HepG2 (cell line): ENCODE measurements around the gene NOVA2. TPM values are rescaled to one million over a fixed set of nuclear protein-coding genes. Genes with fewer than 3 reads are reported as not detected.

Experiments used
- AKNA ChIP-seq: sonication (generic); formaldehyde crosslinking; IDR thresholded peaks from 2 replicates; pipeline ENCODE4 v1.4.0; 2020; ENCODE audit warnings: missing genetic modification reagents, borderline replicate concordance
- DNMT1 ChIP-seq: sonication (generic); formaldehyde crosslinking; IDR thresholded peaks from 2 replicates; pipeline ENCODE4 v1.5.1; 2020; ENCODE audit warnings: mild to moderate bottlenecking, missing genetic modification reagents
- GZF1 ChIP-seq: sonication (generic); formaldehyde crosslinking; IDR thresholded peaks from 2 replicates; pipeline ENCODE4 v1.5.1; 2020; ENCODE audit warnings: mild to moderate bottlenecking, missing genetic modification reagents
- PAXIP1 ChIP-seq: sonication (generic); formaldehyde crosslinking; conservative IDR thresholded peaks from 2 replicates; pipeline ENCODE4 v1.4.0; 2020; ENCODE audit warnings: mild to moderate bottlenecking, missing genetic modification reagents, moderate library complexity
- PRDM15 ChIP-seq: sonication (generic); formaldehyde crosslinking; IDR thresholded peaks from 2 replicates; pipeline ENCODE4 v1.4.0; 2020; ENCODE audit warnings: missing genetic modification reagents
- ZBTB34 ChIP-seq: sonication (generic); formaldehyde crosslinking; IDR thresholded peaks from 2 replicates; pipeline ENCODE4 v1.8.0; 2022; ENCODE audit warnings: mild to moderate bottlenecking, missing genetic modification reagents
- ZNF18 ChIP-seq: sonication (generic); formaldehyde crosslinking; IDR thresholded peaks from 2 replicates; pipeline ENCODE4 v1.8.0; 2022; ENCODE audit warnings: mild to moderate bottlenecking, missing genetic modification reagents; ENCODE audit not compliant: insufficient replicate concordance
- ZNF441 ChIP-seq: sonication (generic); formaldehyde crosslinking; IDR thresholded peaks from 2 replicates; pipeline ENCODE4 v1.7.0; 2021; ENCODE audit warnings: missing genetic modification reagents, borderline replicate concordance
- ZNF589 ChIP-seq: sonication (generic); formaldehyde crosslinking; conservative IDR thresholded peaks from 2 replicates; pipeline ENCODE4 v1.8.0; 2022; ENCODE audit warnings: mild to moderate bottlenecking, moderate library complexity, missing genetic modification reagents
- ZNF737 ChIP-seq: sonication (generic); formaldehyde crosslinking; IDR thresholded peaks from 2 replicates; pipeline ENCODE4 v1.5.0; 2020; ENCODE audit warnings: missing genetic modification reagents, mild to moderate bottlenecking, borderline replicate concordance
- ZNF746 ChIP-seq: sonication (generic); formaldehyde crosslinking; IDR thresholded peaks from 2 replicates; pipeline ENCODE4 v1.8.0; 2022; ENCODE audit warnings: mild to moderate bottlenecking, missing genetic modification reagents
- polyA plus RNA-seq, 8 experiments: library from polyadenylated mRNA; depleted of rRNA in 3 of 8; stranded (reverse) in 7 of 8; unstranded in 1 of 8; fragments of >200 nt; fragmentation: Illumina TruSeq in 4 of 8; extraction: Trizol in 4 of 8; gene quantifications; 2 replicates each; pipeline versions ENCODE4 v1.2.1 to v1.2.3, GENCODE V29; 2011 to 2016; ENCODE audit warnings: low read depth in 4 of 8, missing spikeins in 1 of 8, mixed read lengths in 1 of 8; ENCODE audit not compliant: insufficient read depth in 1 of 8
- total RNA-seq, 5 experiments: library from RNA; depleted of rRNA; stranded (reverse); fragments of >200 nt; fragmentation: Illumina TruSeq; extraction: Trizol; gene quantifications; 2 replicates each; pipeline ENCODE4 v1.2.3, GENCODE V29; 2016; ENCODE audit warnings: low read depth in 1 of 5

The NOVA2 gene
- total and polyA plus RNA-seq, 2 of the 13 experiments (the other 11 are each of a cell fraction or from before 2014, with no cell fraction given): not detected

- TF ChIP-seq ZBTB34 (CRISPR knock-in tag) (no peak), ZNF441 (CRISPR knock-in tag) (0 out of 2 replicates have a peak, but pooled peaks have one; percentile 33), PRDM15 (CRISPR knock-in tag) (no peak), GZF1 (no peak), ZNF737 (CRISPR knock-in tag) (no peak), PAXIP1 (CRISPR knock-in tag) (no peak), ZNF746 (CRISPR knock-in tag) (peak; percentile 74; the same call in 1 of the 2 replicates), DNMT1 (CRISPR knock-in tag) (no peak), ZNF589 (CRISPR knock-in tag) (no peak), ZNF18 (peak; percentile 36), AKNA (CRISPR knock-in tag) (no peak)
These were observed 71.6 kb downstream of the NOVA2 start, which contains the start of gene MYPOP (continued) for GRCh38 chr19:45901912-45902650.
